Activated CD8-positive, alpha-beta memory T cell treated with anti-CD3 and anti-CD28 coated beads for 4 hours (primary cell): ENCODE data around the gene AGPAT3.

Experiments used
- DNase-seq, 2 donors: peaks; one replicate each; pipeline ENCODE4 v3.0.0-alpha.2; 2020; ENCODE audit warnings: low read depth in 2 of 2

AGPAT3 gene

DNA sequence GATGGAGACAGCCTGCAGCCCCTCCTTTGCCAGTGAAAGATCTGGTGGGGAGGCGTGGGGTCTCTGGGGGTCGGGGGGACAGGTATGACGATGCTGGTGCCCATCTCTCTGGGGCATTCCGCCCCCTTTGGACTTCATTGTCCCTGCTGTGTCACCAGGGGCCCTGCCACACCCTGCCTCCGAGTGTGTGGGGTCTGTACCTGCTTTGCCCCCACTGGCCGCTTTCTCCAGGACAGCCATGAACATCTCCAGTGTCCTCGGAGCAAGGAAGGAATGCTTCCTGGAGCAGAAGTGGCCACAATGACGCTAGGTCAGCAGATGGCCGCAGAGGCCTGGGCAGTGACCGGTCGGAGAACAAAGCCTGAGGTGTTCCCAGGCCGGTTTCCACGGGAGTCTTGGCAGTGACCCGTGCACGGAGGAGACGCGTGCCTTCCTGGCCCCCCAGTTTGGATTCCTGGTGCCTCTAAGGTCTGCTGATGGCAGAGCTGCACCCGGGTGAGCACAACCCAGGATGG is 128.5 kb downstream of the AGPAT3 start:
- DNase-seq = no peak

DNA sequence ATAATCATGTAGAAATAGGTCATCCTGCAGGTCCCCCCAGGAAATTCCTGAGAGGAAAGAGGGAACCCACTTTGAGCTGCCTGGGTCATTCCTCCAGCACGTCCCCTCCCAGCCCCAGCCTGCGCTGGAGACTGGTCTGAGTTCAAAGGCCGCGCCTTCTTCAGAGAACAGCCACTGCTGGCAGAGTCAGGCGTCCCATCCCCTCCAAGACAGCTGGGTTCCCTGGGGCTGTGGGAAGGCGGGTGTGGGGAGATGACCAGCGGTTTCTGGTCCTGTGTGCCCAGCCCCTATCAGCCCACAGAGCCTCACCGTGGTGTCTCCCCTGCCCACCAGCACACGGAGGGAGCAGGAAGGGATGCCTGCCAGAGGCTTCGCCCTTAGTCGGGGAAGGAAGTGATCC is 129.1 kb downstream of the AGPAT3 start:
- no peak for DNase-seq

DNA sequence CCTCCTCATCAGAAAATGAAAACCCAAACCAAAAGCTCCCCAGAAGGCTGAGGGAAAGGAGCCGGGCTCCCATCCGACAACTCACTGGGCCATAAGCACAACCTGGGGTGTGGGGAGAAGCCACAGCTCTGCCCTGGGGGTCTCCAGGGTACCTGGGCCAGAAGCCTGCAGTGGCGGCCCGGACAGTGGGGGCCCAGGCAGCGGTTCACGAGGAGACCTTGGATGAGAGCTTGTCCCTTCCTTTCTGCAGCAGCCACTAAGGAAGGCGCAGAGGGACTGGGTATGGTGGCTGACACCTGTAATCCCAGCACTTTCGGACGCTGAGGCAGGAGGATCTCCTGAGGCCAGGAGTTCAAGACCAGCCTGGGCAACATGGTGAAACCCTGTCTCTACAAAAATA is 129.6 kb downstream of the AGPAT3 start:
- DNase-seq = no peak

DNA sequence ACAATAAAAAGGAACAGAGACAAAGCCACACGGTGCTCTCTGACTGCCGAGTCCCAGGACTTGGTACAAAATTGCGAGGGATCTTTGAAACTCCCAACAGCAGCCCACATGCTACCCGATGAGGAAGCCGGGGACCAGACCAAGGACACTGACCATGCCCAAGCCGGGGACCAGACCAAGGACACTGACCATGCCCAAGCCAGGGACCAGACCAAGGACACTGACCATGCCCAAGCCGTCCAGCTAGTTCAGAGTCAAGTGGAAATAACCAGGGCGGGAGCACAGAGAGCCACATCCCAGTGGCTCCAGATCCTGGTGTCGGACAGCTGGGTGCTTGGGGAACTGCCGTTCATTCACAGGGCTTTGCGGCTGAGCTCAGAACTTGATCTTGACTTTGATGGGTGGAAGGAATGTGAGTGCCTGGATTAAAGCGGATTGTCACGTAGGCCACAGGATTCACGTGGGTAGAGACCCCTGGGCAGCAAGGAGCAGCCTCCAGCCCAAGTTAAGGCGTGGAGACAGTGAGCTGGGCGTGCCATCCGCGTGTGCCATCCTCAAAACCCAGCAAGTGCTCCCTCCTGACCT is 130.6 kb downstream of the AGPAT3 start:
- DNase-seq = no peak

DNA sequence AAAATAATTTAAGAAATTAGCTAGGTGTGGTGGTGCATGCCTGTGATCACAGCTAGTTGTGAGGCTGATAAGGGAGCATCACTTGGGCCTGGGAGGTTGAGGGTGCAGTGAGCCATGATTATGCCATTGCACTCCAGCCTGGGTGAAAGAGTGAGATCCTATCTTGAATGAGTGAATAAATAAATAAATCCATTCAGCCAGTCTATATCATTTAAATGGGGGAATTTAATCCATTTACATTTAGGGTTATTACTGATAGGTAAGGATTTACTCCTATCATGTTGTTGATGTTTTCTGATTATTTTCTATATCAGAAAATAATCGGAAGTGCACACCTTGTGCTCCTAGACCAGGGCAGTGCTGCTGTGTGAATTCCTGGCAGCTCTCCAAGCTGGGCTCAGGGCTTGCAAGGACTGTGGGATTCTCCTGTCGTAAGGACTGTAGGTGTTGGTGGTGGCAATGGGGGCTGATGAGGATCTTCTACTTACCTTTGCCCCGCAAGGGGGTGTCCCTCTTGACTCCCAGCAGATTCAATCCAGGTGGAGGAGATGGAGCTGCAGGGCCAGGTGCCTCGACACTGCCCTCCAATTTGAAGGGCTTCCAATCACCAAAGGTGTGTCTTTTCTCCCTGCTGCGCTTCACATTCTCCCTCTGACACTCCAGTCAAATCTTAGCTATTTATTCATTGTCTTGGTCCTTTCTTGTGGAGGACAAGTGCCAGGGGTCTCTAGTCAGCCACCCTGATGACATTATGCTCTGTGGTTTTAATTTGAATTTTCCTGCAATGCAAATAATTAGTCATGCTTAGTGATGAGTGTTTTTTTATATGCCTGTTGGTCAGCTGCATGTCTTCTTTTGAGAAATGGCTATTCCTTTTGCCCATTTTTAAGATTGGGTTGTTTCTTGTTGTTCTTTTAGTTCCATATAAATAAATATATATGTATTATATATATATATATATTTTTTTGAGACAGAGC is 133.0 kb downstream of the AGPAT3 start:
- no peak for DNase-seq

DNA sequence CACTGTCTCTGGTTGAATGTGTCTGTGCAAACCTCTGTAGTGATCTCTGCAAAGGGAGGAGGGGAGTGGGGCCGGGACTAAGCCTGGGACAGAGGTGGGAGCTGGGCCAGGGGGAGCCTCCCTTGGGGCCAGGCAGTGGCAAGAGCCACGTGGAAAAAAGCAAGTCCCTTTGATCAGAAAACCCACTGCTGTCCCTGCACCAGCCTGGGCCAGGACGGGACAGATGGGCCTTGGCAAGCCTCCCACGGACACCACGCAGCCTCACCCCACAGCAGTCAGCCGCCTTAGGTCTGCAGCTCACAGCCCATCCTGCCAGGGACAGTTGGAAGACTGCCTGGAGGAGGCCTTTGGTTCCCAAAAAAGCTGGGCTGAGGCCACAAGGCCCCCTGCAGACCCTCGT is 135.3 kb downstream of the AGPAT3 start:
- DNase-seq = no peak

DNA sequence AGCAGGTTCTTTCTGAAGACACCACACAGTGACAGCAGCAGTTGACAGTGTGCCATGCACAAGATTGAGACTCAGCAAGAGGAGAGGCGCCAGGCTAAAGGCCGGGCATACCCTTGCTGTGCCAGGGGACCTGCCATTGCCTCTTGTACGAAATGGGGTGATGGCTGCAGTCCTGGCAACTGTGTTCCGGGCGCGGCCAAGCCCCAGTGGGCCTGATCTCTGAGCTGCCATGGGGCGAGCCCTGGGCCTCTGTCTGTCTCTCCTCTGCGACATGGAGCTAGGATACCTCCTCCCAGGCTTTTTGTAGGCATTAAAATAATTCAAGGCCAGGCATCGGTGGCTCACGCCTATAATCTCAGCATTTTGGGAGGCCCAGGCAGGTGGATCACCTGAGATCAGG is 137.5 kb downstream of the AGPAT3 start:
- no peak for DNase-seq

DNA sequence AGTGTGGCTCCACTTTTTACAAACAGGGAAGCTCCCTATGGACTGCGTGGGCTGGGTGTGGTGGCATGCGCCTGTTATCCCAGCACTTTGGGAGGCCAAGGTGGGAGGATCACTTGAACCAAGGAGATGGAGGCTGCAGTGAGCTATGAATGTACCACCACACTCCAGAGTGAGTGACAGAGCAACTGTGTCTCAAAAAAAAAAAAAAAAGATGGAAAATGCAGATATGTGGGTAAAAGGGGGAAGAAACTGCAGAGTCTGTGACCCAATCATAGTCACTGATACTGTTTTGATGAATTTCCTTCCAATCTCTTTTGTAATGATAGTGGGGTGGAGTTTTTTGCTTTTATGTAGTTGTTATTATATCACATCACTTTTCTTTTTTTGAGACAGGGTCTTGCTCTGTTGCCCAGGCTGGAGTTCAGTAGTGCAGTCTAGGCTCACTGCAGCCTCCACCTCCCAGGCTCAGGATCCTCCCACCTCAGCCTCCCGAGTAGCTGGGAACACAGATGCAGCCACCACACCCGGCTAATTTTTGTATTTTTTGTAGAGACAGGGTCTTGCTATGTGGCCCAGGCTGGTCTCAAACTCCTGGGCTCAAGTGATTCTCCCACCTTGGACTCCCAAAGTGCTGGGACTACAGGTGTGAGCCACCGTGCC is 138.4 kb downstream of the AGPAT3 start:
- no peak for DNase-seq

DNA sequence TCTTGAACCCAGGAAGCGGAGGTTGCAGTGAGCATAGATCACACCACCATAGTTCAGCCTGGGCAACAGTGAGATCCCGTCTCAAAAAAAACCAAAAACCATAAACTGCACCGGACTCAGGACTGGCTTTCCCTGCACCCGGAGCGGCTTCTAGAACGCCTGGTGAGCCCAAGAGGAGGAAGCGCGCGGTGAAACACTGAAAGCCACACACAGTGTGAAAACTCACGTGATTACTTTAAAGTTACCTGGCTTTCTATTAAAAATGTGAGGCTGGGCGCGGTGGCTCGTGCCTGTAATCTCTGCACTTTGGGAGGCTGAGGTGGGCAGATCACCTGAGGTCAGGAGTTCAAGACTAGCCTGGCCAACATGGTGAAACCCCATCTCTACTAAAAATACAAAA is 140.0 kb downstream of the AGPAT3 start:
- DNase-seq = no peak

DNA sequence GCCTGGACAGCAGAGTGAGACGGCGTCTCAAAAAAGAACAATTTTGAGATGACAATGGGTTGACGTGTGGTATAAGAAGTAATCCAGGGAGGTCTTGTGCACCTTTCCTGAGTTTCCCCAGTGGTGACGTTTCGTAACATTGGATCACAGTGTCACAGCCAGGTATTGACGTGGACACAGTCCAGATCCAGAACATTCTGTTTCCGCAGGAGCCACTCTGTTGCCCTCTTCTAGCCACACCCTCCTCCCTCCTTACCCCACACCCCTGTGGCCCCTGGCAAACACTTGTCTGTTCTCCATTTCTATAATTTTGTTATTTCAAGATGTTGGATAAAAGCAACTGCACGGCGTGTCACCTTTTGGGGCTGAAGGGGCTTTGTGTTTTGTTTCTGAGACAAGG is 140.6 kb downstream of the AGPAT3 start:
- no peak for DNase-seq

DNA sequence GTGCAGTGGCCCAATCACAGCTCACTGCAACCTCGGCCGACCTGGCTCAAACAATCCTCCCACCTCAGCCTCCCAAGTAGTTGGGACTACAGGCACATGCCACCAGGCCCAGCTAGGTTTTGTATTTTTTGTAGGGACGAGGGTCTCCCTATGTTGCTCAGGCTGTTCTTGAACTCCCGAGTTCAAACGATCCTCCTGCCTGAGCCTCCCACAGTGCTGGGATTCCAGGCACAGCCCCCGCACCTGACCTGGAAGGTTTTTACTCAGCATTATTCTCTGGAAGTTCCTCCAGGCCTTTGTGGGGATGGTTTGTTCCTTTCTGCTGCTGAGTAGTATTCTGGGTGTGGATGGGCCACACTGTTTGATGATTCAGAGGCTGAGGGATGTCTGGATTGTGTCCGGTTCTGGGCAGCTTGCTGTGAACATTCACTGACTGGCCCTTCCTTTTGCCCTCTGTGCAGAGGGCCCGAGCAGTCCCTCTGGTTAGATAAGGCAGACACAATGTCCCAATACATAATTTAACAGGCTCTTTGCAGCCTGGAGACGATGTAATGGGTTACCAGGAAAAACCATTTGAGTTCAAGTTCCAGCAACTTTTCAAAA is 141.1 kb downstream of the AGPAT3 start:
- no peak for DNase-seq

DNA sequence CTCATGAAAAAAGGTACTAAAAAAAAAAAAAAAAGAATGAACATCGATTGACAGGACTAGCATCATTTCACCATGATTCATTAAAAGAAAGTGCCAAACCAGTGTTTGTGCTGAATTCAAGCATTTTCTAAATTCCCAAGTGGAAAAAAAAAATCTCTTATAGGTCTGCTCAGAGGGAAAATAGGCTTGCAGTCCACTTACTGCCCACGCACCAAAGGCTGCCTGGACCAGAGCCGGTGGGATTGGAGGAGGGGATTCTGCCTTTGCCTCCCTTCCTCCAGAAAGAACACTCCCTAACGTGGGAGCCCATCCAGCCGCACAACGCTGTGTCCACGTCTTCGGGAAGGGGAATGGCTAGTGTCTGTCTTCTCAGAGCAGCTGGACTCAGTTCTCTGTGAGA is 141.6 kb downstream of the AGPAT3 start:
- DNase-seq = no peak

DNA sequence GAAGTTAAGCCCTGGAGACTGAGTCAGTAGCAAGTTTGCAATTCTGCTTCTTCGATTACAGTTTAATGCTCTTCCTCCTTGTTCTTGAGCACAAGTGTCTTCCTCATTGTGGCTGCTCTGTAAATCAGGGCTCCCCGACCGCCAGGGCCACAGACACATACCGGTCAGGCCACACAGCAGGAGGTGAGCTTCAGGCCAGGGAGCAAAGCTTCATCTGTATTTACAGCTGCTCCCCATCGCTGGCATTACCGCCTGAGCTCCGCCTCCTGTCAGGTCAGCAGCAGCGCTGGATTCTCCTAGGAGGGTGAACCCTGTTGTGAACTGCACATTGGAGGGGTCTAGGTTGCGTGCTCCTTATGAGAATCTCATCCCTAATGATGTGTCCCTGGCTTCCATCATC is 145.4 kb downstream of the AGPAT3 start:
- DNase-seq = no peak

DNA sequence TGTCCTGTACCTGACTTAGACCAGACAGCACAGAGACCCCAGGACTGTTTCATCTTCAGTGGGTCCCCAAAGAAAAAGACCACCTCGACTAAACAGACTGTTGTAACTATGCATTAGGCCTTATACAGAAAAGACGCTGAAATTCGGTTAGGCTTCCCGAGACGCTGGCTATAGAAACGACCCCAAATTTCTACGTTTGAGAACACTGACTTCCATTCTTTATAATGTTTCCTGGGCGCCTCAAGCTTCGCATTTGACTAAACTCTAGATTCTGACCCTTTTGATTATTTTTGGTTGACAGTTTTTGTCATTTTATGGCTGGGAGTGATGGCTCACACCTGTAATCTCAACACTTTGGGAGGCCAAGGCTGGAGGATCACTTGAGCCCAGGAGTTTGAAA is 146.1 kb downstream of the AGPAT3 start:
- no peak for DNase-seq

DNA sequence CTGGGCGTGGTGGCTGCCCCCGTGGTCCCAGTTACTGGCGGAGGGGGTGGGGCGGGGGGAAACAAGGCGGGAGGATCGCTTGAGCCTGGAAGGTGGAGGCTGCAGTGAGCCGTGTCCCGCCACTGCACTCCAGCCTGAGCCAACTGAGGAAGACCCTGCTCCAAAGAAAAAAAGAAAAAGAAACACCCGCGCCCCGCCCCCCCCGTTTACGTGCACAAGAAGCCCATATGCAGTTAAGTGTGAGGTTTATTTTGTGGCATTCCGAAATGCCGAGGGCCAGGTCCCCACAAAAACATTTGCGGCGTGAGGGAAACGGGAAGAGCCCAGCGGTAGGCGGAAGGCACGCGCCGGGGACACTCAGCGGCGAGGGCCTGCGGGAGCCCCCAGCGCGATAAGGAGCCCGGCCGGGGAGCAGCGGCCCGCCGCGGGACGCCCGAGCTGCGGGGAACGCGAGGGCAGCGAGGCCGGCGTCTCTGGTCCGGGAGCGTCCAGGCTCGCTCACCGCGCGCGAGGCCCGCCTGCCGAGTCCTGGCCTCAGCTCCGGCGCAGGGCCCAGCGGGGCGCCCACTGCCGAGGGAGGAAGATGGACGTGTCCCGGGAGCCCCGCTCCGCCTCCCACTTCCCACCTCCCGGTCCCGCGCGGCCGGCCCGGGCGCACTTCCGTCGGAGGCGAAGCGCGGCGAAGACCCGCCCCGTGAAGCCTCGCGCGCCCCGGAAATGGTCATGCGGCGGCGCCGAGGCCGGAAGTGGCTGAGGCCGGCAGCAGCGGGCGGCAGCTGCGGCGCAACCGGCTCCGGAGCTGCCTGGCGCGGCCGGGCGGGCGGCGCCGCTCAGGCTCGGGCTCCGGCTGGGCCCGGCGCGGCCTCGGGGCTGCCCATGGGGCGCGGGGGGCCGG is 146.8 kb downstream of the AGPAT3 start, which contains the start of gene TRAPPC10:
TSS of gene TRAPPC10 (plus strand) at position 731 of the 895 bp plus-strand sequence. CDS start 185 bp downstream, outside the sequence.
- DNase-seq = peak; percentile 51 to 59

DNA sequence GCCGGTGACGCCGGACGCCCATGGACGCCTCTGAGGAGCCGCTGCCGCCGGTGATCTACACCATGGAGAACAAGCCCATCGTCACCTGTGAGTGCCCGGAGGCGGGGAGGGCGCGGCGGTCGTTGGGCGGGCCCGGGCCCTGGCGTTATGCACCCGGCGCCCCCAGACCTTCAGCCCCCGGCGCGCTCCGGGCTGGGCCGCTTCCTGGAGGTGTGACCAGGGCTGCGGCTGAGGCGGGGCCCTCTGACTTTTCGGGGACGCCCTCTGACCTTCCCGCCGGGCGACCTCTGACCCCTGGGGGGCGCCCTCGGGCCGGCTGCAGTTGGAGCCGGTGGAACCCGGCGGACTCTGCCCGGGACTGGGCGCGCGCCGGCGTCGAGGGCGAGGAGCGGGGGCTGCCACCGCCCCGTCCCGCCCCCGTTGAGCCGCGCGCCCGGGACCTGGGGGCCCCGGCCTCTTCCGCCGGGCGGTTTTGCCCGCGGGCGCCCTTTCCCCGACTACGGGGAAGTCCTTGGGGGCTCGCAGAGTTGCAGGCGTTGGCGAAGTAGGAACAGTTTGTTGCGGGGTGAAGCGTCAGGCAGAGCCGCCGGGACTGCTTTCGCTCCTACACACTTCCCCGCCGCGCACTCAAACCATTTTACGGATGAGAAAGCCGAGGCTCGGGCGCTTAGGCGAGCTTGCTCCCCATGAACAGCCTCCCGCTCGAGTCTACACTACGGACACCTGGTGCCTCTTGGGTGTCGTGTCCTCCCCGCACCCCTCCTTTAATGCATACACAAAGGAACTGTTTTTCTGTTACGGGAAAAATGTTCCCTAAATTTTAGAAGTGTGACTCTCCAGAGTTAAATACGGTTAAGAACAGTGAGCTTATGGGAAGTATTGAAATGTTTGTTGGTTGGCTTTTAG is 147.7 kb downstream of the AGPAT3 start:
- DNase-seq = peak; percentile 63 to 68

DNA sequence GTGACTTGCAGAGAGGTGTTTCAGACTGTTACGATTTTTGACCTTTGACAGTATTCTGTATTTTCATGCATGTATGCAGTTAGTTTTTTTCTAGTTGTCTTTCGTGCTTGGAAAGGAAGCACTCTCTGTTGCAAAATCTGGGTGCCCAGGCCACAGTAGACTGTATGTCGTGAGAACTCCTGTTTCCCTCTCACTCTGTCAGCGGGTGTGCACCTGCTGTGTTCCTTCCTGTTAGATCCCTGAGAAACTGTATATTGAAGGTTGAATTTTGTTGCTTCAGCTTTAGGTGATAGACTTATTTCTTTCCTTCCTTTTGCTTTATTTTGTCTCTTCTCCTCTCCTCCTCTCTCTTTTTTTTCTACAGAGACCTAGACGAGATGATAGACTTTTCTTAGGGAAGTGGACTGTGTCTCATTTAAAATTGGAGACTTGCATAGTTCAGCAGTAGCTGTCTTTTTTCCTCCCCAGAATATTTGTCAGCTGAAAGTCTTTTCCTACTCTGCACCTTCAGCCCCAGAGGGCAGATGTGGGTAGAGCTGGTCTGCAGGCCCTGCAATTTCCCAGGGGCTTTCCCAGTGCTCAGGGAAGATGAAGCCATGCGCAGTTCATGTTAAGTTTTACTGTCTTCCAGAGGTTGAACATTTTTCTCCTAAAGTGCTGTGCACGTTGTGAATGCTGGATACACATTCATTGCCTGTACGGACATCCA is 148.5 kb downstream of the AGPAT3 start:
- no peak for DNase-seq

DNA sequence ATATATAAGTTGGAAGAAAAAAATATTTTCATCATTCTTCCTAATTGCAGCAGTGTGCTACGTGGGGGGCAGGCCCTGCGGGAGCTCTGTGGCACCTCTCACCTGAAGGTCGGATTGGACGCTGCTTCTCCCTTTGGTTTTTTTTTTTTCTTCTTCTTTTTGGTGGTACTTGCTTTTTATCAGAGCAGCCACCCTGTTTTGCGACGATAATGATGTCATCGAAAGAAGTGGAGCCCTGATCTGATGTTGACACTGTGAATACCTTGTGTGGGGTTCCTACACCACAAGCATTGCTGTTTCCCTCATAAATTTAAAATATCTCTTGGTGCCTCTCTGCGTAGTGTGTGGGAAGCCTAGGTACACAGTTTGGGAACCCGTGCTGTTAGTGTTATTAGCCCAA is 152.6 kb downstream of the AGPAT3 start:
- DNase-seq = no peak

DNA sequence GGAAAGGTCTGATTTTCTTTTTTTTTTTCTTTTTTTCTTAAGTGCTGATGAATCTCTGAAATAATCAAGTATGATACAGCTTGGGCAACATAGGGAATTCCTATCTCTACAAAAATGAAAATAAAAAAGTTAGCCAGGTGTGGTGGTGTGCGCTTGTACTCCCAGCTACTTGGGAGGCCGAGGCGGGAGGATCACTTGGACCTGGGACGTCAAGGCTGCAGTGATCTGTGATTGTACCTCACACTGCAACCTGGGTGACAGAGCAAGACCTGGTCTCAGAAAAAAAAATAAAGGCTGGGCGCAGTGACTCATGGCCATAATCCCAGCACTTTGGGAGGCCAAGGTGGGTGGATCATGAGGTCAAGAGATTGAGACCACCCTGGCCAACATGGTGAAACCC is 153.1 kb downstream of the AGPAT3 start:
- no peak for DNase-seq
